ENCODE data around the gene EVPLL. TPM values are rescaled to one million over a fixed set of nuclear protein-coding genes. Genes with fewer than 3 reads are reported as not detected.

The EVPLL gene
- total and polyA plus RNA-seq, 8 donors = 0.09 TPM; not detected in 7

DNA sequence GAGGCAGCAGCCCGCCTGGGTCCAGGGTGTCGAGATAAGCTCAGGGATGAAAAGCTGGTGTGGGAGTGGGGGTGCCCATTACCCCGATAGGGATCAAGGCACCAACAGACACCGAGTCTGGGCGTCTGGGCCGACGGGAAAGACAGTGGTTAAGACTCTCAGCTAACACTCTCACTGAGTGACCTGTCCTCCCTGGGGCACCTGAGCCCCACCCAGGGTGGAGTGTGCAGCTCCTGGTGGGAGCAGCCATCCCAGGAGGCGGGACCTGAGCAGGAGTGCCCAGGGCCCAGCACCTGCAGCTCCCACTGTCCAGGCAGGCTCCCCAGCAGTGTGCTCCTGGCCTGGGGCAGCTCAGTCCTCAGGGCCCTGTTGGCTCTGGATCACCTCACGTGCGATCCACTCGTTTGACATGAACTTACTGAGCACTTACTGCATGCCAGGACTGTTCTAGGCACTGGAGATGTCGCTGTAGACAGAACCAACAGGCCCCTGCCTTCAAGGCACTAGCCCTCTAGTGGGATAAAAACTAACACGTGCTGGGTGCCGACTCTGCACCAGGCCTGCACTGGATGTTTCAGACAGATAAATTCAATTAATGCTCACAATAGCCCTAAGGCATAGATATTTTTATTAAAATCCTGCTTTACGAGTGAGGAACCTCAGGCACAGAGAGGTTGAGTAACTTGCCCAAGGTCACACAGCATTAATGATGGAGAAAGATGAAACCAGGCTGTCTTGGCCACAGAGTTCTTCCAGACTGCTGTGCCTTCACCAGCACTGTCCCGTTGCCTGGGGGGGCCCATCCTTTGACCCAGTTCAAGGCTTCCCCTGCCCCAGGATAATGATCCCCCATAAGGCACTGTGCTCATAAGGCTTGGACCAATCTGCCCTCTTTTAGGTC, 1.9 kb downstream of the EVPLL start:
- ATAC-seq = no peak
- TF ChIP-seq, protein P1, sequence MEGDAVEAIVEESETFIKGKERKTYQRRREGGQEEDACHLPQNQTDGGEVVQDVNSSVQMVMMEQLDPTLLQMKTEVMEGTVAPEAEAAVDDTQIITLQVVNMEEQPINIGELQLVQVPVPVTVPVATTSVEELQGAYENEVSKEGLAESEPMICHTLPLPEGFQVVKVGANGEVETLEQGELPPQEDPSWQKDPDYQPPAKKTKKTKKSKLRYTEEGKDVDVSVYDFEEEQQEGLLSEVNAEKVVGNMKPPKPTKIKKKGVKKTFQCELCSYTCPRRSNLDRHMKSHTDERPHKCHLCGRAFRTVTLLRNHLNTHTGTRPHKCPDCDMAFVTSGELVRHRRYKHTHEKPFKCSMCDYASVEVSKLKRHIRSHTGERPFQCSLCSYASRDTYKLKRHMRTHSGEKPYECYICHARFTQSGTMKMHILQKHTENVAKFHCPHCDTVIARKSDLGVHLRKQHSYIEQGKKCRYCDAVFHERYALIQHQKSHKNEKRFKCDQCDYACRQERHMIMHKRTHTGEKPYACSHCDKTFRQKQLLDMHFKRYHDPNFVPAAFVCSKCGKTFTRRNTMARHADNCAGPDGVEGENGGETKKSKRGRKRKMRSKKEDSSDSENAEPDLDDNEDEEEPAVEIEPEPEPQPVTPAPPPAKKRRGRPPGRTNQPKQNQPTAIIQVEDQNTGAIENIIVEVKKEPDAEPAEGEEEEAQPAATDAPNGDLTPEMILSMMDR (IDR thresholded peaks at IDR 0.05) = no peak

DNA sequence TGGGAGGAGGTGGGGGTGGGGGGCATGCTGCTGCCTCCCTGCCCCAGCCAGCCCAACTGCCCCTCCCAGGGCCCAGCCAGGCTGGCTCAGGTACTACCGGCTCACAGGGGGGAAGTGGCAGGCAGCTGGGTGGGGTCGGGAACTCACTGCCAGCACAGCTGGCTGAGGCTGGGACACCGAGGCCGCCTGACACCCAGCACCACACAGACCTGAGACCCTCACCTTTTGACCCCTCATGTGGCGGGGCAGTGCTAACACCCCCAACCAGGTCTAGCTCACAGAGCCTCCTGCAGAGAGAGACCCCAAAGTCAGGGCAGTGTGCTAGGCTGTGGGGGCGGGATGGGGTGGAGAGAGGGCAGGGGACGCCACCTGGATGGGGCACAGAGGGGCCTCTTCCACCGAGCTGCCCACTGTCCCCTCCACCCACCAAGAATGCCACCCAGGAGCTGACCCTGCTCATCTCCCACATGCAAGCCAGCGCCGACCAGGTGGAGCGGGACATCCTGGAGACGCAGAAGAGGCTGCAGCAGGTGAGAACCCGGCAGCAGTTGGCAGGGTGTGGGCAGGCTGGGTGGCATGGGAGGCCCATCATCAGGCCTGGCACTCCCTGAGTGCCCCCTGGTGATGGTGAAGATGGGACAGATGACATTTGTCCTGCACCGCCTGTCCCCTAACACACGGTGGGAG, 3.0 kb downstream of the EVPLL start:
- DNase-seq (no peak), ATAC-seq (no peak), FAIRE-seq (no peak)
- H3K36me3 ChIP-seq = no peaks in the 10 kb centered on the region
- WGBS, 2 donors = 60% methylated on average over 15 of the region's 15 CpGs
- TF ChIP-seq, protein P1 (IDR thresholded peaks at IDR 0.05) = no peak
- intact Hi-C loops (cut with DNase I) = no loop called here
- no peaks in the 10 kb centered on the region for H3K4me1 ChIP-seq
- no peak overlapping the region for H3K4me3 ChIP-seq
- H3K27me3 ChIP-seq = no peaks in the 10 kb centered on the region
- H3K27ac ChIP-seq = no peak overlapping the region
- no peaks in the 10 kb centered on the region for H3K9me3 ChIP-seq

More for the DNA sequence above, 1.9 kb downstream of the EVPLL start:
- WGBS, 2 donors = 65 to 76% methylated on average over 16 of the region's 16 CpGs
- intact Hi-C loops (cut with DNase I) = no loop called here
- Histone ChIP-seq H3K27me3 (no peaks in the 10 kb centered on the region), H3K27ac (no peak overlapping the region), H3K4me1 (no peaks in the 10 kb centered on the region), H3K9me3 (no peaks in the 10 kb centered on the region), H3K36me3 (no peaks in the 10 kb centered on the region), H3K4me3 (no peak overlapping the region)
- DNase-seq = no peak
- FAIRE-seq = no peak

DNA sequence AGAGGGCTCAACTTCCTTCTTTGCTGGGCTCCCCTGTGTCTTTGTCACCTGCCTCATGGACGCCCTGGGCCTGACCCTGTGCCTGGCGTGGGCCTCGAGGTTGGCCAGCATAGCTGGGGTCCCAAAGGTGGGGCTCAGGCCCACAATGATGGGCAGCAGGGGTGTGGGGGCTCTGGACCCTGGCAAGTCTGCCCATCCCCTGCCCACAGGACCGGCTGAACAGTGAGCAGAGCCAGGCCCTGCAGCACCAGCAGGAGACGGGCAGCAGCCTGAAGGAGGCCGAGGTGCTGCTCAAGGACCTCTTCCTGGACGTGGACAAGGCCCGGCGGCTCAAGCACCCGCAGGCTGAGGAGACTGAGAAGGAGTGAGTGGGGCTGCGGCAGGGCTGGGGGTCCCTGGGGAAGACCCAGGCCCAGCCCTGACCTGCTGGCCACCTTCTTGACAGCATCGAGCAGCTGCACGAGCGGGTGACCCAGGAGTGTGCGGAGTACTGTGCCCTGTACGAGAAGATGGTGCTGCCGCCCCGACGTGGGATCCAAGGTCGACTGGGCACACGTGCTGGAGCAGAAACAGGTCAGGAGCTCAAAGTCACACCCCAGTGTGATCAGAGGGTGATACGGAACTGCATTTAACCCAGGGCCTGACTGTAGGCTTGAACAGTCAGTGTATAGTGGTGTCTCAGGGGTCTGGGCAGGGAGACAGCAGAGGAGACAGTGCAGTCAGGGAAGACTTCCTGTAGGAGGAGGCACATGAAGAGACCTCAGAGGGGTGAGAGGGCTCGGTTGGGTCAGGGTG, 3.8 kb downstream of the EVPLL start:
- 67 to 79% methylated on average over 23 of the region's 23 CpGs for WGBS, 2 donors
- no peak for FAIRE-seq
- intact Hi-C loops (cut with DNase I) = no loop called here

DNA sequence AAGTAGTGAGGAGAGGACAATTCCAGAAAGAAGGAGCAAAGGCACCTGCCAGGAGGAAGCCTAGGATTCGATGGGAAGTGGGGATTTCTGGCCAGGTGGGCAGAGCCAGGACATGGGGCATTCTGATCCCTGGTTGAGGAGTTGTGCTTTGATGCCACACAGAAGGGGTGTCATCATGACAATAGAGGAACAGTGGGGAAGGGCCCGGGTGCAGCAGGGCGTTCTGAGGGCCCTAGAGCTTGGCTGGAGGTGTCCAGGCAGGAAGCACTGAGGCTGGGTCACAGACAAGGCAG, 4.3 kb downstream of the EVPLL start:
- intact Hi-C loops (cut with DNase I) = no loop called here
- Histone ChIP-seq H3K27ac (no peak overlapping the region), H3K9me3 (no peaks in the 10 kb centered on the region), H3K27me3 (no peaks in the 10 kb centered on the region), H3K4me3 (no peak overlapping the region), H3K4me1 (no peaks in the 10 kb centered on the region), H3K36me3 (no peaks in the 10 kb centered on the region)
- no peak for ATAC-seq
- TF ChIP-seq, protein P1 (IDR thresholded peaks at IDR 0.05) = no peak
- WGBS, 2 donors = 63 to 76% methylated on average over 3 of the region's 3 CpGs
- no peak for DNase-seq
- no peak for FAIRE-seq

More for the DNA sequence above, 3.8 kb downstream of the EVPLL start:
- Histone ChIP-seq H3K9me3 (no peaks in the 10 kb centered on the region), H3K27ac (no peak overlapping the region), H3K4me1 (no peaks in the 10 kb centered on the region), H3K4me3 (no peak overlapping the region), H3K27me3 (no peaks in the 10 kb centered on the region), H3K36me3 (no peaks in the 10 kb centered on the region)
- ATAC-seq (no peak), DNase-seq (no peak)
- TF ChIP-seq, protein P1 (IDR thresholded peaks at IDR 0.05) = no peak
